ENCODE measurements around the gene MED12L.

Gene MED12L

DNA sequence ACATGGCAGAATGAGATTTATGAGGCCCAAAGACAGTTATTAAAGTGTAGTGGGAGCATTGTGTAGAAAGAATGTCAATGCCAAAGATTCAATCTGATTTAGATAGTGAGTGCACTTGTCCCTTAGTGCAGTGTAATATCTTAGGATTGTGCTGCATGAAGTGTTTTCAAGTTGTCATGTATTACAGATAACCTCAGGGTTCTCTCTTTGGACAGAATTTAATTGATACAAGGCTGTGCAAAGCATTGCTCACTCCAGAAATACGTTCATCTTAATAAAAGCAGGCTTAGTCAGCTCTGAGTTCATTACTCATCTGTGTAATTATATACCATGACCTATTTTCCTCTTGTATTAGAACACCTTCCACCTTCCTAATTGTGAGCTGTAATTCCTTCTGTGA is 133.6 kb downstream of the MED12L start:
- TF ChIP-seq, protein P1, sequence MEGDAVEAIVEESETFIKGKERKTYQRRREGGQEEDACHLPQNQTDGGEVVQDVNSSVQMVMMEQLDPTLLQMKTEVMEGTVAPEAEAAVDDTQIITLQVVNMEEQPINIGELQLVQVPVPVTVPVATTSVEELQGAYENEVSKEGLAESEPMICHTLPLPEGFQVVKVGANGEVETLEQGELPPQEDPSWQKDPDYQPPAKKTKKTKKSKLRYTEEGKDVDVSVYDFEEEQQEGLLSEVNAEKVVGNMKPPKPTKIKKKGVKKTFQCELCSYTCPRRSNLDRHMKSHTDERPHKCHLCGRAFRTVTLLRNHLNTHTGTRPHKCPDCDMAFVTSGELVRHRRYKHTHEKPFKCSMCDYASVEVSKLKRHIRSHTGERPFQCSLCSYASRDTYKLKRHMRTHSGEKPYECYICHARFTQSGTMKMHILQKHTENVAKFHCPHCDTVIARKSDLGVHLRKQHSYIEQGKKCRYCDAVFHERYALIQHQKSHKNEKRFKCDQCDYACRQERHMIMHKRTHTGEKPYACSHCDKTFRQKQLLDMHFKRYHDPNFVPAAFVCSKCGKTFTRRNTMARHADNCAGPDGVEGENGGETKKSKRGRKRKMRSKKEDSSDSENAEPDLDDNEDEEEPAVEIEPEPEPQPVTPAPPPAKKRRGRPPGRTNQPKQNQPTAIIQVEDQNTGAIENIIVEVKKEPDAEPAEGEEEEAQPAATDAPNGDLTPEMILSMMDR (IDR thresholded peaks at IDR 0.05; ENCODE audit: low read depth, low read length, missing control alignments), result no peak
- no peak overlapping the region for H3K4me3 ChIP-seq (replicated peaks; ENCODE audit: low read depth, low read length)
- DNase-seq (ENCODE audit: extremely low read depth, low read depth), result no peak

DNA sequence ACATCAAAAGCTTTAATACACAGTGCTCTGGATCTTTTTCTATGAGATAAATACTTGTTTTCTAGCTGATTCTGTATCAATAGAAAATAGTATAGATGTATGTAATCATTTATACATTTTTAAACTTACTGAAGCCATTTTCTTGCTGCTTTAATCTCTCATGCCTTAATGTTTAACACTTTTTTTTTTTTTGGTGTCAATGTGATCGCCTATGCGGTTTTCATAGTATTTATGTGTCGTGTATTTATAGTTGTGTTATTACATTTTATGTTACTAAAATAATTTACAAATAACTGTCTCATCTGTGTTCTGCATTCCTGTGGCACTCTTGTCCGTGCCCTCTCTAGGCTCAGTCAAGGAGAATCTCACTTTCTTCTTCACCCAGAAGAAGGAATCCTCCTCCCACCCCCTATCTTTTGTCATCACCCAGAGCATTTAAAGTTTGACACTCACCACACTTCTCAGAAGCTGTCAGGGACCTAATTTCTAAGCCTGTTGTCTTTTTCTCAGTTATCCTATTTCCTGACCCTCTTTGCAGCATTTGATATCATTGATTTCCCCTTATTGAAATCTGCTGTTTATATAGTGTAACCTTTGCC is 138.9 kb downstream of the MED12L start:
- TF ChIP-seq, protein P1 (IDR thresholded peaks at IDR 0.05; ENCODE audit: low read depth, low read length, missing control alignments), result no peak
- no peak for DNase-seq (ENCODE audit: extremely low read depth, low read depth)
- H3K4me3 ChIP-seq (replicated peaks; ENCODE audit: low read depth, low read length), result no peak overlapping the region

DNA sequence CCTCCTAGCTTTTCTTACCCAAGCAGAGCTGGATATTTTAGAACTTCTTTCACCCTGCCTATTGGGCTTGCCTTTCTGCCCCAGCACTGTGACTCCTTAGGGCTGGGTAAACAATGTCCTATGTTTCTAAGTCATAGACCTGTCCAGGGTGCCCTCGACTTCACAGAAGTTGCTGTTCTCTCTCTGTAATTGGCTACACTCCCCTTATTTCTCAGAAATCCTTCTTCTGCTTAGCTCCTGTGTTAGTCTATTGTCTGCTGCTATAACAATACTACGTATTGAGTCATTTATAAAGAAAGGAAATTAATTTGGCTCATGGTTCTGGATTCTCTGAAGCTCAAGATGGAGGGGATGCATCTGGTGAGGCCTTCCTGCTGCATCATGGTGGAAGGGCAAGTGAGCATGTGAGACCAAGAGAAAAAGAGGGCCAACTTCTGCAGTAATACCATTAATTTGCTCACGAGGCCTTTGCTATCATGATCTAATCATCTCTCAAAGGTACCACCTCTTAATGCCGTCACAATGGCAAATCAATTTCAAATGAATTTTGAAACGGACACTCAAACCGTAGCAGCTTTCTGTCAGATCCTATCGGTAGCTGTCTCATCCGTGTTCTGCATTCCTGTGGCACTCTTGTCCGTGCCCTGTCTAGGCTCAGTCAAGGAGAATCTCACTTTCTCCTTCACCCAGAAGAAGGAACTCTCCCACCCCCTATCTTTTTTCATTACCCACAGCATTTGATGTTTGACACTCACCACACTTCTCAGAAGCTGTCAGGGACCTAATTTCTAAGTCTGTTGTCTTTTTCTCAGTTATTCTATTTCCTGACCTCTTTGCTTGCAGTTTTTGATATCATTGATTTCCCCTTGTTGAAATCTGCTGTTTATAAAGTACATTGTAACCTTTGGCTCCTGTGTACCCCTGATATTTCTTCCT is 139.8 kb downstream of the MED12L start:
- TF ChIP-seq, protein P1 (IDR thresholded peaks at IDR 0.05; ENCODE audit: low read depth, low read length, missing control alignments), result no peak
- H3K4me3 ChIP-seq (replicated peaks; ENCODE audit: low read depth, low read length), result no peak overlapping the region
- DNase-seq (ENCODE audit: extremely low read depth, low read depth), result no peak

DNA sequence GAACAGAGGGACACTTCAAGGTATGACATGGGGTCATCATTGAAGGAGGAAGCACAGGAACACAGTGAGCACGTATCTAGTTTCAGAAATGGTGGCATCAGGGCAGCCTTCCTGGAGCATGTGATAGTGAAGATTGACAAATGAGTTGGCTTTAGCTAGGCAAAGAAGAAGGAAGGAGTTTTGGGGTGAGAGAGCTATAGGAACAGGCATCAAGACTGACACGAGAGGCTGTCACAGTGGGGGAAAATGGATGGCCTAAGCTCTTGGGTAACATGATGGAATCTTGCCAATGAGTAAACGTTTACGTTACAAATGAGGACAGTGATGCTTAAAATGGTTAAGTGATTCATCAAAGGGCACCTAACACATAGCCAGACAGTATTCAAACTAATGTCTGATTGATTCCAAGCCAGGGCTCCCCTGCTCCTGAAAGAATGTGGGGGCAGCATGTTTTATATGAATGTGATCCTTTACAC is 140.7 kb downstream of the MED12L start:
- peak; percentile 29 for DNase-seq (ENCODE audit: extremely low read depth, low read depth)
- TF ChIP-seq, protein P1 (IDR thresholded peaks at IDR 0.05; ENCODE audit: low read depth, low read length, missing control alignments), result no peak

DNA sequence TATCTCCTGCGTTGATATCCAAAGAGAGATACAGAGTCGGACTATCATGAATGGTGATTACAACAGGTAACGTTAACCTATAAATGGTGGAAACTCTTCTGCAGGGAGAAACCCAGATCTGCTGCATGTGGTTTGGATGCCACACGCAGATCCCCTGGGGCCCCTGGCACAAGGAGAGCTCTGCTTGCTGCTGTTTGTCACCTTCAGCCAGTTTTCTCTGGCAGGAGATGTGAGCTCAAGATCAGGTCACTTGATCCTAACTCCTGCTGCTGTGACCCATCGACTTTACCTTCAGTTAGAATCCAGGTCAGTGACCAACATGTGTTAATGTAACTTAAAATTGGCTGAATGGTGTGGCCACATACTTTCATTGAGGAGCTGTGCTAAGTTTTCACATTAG is 141.4 kb downstream of the MED12L start:
- H3K4me3 ChIP-seq (replicated peaks; ENCODE audit: low read depth, low read length), result no peak overlapping the region
- TF ChIP-seq, protein P1 (IDR thresholded peaks at IDR 0.05; ENCODE audit: low read depth, low read length, missing control alignments), result no peak
- no peak for DNase-seq (ENCODE audit: extremely low read depth, low read depth)

More for the DNA sequence above, 140.7 kb downstream of the MED12L start:
- H3K4me3 ChIP-seq (replicated peaks; ENCODE audit: low read depth, low read length), result no peak overlapping the region

DNA sequence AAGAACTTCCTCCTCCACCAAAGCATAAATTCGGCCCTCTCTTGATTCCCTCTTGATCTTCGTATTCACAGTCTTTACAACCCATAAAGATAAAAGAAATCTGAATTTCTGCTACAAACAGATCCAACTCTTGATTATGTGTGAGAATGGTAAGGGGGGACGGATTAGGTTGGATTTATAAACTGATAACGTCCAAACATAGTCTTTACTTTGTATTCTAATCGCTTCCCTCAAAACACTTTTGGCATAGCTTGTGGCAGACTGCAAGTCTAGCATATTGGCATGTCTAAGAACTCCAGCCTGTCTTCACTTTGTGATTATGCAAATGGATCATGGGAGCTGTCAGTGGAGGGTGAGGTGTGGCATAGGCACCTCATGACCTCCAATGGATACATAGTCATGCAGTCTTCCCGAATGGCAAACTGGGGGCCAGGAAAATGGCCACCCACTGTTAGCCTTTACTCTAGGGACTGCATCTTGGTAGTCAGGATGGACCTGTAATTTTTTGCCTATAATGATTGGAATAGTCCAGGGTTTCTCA is 141.9 kb downstream of the MED12L start:
- H3K4me3 ChIP-seq (replicated peaks; ENCODE audit: low read depth, low read length), result no peak overlapping the region
- DNase-seq (ENCODE audit: extremely low read depth, low read depth), result no peak
- TF ChIP-seq, protein P1 (IDR thresholded peaks at IDR 0.05; ENCODE audit: low read depth, low read length, missing control alignments), result no peak
